Stomach (tissue), 9 donors: ENCODE measurements around the gene MUC7. TPM values are rescaled to one million over a fixed set of nuclear protein-coding genes. Genes with fewer than 3 reads are reported as not detected.

Experiments
- DNase-seq, 2 donors: peaks; one replicate each; pipeline versions ENCODE4 v3.0.0 to v3.0.0-alpha.2; 2013 to 2019
- H3K27ac ChIP-seq, 5 donors: fragments of 200-600 bp in 4 of 5; sonication (generic) in 4 of 5; one replicate each; pipeline ENCODE4 v1.5.1; 2013 to 2019; ENCODE audit warnings: mild to moderate bottlenecking in 1 of 5, moderate library complexity in 1 of 5
- H3K27me3 ChIP-seq, 3 donors: fragments of 200-600 bp; sonication (generic); one replicate each; pipeline ENCODE4 v1.5.1; 2017 to 2019; ENCODE audit warnings: mixed run types in 1 of 3
- H3K36me3 ChIP-seq, 4 donors: fragments of 200-600 bp; sonication (generic); 1 replicate in 3 of 4; 2 replicates in 1 of 4; pipeline ENCODE4 v1.5.1; 2016 to 2019
- H3K4me1 ChIP-seq, 4 donors: fragments of 200-600 bp; sonication (generic); one replicate each; pipeline ENCODE4 v1.5.1; 2016 to 2019
- H3K4me3 ChIP-seq, 4 donors: fragments of 200-600 bp; sonication (generic) in 3 of 4; one replicate each; pipeline ENCODE4 v1.5.1; 2016 to 2019; ENCODE audit warnings: mild to moderate bottlenecking in 1 of 4
- H3K9me3 ChIP-seq, 4 donors: fragments of 200-600 bp; sonication (generic); one replicate each; pipeline ENCODE4 v1.5.1; 2016 to 2019
- EP300 ChIP-seq: sonication (generic); formaldehyde crosslinking; IDR thresholded peaks from one replicate; pipeline ENCODE4 v1.6.1; 2017; ENCODE audit warnings: antibody characterized with exemption
- POLR2A ChIP-seq, 4 donors: fragments of 450-650 bp; IDR thresholded peaks; one replicate each; pipeline ENCODE4 v1.6.1; 2016; ENCODE audit warnings: antibody characterized with exemption in 4 of 4, control low read depth in 2 of 4, mild to moderate bottlenecking in 1 of 4, moderate library complexity in 1 of 4
- POLR2AphosphoS5 ChIP-seq, 3 donors: sonication (generic); formaldehyde crosslinking; IDR thresholded peaks; one replicate each; pipeline ENCODE4 v1.6.1; 2016; ENCODE audit warnings: antibody characterized with exemption in 3 of 3
- WGBS, 5 donors: extraction: QIAGEN DNeasy Blood & Tissue Kit in 3 of 5; methylation state at CpG; one replicate each; pipeline versions ENCODE4 v1.1.5 to v1.1.7; 2013 to 2018; 5-methylcytosine and 5-hydroxymethylcytosine counted together
- intact Hi-C: fragments of 100-400 bp; cut with DNase I; formaldehyde crosslinking; loops from one replicate; pipeline ENCODE4 v1.15.1; 2023; ENCODE audit warnings: low total_unique reads
- polyA plus RNA-seq, 3 donors: library from polyadenylated mRNA; stranded (reverse); fragments of 200-250 nt; gene quantifications; one replicate each; pipeline ENCODE4 v1.2.3, GENCODE V29; 2013
- total RNA-seq, 5 donors: library from RNA; depleted of rRNA; stranded (reverse); fragments of >200 nt; gene quantifications; one replicate each; pipeline versions ENCODE4 v1.1.0 to v1.2.3, GENCODE V29; 2014 to 2016
- TF ChIP-seq, protein P1 (sequence below), 7 experiments: fragments of 450-650 bp in 4 of 7; fragments of 200-600 bp in 3 of 7; sonication (generic) in 3 of 7; IDR thresholded peaks; one replicate each; pipeline ENCODE4 v1.5.1; 2016 to 2019; ENCODE audit warnings: antibody characterized with exemption in 7 of 7, control low read depth in 2 of 7, mild to moderate bottlenecking in 1 of 7
- donor health status: healthy with polysubstance abuse.
- donor health status: Bipolar disorder and iron deficiency.
- donor health status: healthy.

The MUC7 gene
- total and polyA plus RNA-seq, 8 donors = not detected

DNA sequence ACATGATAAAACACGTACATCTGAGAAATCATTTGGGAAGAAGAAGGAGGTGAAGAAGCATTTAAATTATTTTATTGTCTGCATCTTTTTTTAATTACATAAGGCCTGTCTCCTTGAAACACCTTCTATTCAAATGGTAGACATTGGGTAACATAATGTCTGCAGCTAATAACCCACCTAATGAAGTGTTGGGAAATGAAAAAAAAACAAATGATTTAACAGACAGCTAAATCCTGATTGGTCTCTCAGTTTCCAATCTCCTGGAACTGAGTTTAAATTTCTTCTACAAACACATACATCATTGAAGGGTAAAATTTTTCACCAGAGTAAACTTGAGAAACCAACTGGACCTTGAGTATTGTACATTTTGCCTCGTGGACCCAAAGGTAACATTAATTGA, 46.3 kb downstream of the MUC7 start, which contains the start of gene AMTN:
Gene AMTN, plus strand, starts transcription at position 301 of the 400 bp plus-strand sequence. CDS start 209 bp downstream, outside the sequence.
- H3K36me3 ChIP-seq = no peaks in the 10 kb centered on the region
- WGBS, 5 donors = 61 to 74% (median 65%) methylated on average over 2 of the region's 2 CpGs
- intact Hi-C loops = no loop called here

DNA sequence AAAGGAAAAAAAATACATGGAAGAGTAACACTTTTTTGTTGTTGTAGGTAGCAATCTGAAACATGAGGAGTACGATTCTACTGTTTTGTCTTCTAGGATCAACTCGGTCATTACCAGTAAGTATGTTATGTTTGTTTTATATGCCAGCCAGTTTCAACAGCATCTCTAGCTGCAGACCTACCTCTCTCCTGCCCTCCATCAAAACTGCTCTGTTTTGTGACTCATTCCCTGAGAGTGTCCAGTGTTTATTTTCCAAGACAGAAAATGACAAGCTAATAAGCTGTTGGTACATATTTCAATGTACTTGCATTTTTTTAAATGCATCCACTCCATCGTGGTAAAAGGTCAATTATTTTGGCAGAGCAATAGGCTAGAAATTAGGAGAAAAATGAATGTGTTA, 46.7 kb downstream of the MUC7 start:
- WGBS, 5 donors = 28 to 75% (median 72%) methylated on average over 3 of the region's 3 CpGs
- TF ChIP-seq POLR2A (IDR thresholded peaks at IDR 0.05) (no peak), POLR2AphosphoS5 (IDR thresholded peaks at IDR 0.05) (no peak), EP300 (no peak)
- TF ChIP-seq, protein P1, sequence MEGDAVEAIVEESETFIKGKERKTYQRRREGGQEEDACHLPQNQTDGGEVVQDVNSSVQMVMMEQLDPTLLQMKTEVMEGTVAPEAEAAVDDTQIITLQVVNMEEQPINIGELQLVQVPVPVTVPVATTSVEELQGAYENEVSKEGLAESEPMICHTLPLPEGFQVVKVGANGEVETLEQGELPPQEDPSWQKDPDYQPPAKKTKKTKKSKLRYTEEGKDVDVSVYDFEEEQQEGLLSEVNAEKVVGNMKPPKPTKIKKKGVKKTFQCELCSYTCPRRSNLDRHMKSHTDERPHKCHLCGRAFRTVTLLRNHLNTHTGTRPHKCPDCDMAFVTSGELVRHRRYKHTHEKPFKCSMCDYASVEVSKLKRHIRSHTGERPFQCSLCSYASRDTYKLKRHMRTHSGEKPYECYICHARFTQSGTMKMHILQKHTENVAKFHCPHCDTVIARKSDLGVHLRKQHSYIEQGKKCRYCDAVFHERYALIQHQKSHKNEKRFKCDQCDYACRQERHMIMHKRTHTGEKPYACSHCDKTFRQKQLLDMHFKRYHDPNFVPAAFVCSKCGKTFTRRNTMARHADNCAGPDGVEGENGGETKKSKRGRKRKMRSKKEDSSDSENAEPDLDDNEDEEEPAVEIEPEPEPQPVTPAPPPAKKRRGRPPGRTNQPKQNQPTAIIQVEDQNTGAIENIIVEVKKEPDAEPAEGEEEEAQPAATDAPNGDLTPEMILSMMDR (IDR thresholded peaks at IDR 0.05) = no peak
- Histone ChIP-seq H3K27me3 (no peaks in the 10 kb centered on the region), H3K4me3 (no peak overlapping the region), H3K9me3 (no peaks in the 10 kb centered on the region), H3K27ac (no peak overlapping the region), H3K36me3 (no peaks in the 10 kb centered on the region), H3K4me1 (no peaks in the 10 kb centered on the region)
- DNase-seq = no peak
- intact Hi-C loops = no loop called here

More for the DNA sequence above, 46.3 kb downstream of the MUC7 start, which contains the start of gene AMTN:
- no peak for DNase-seq
- no peak within 1 kb of the TSS for H3K27ac ChIP-seq
- H3K4me1 ChIP-seq = no peaks in the 10 kb centered on the region
- no peak within 1 kb of the TSS for H3K4me3 ChIP-seq
- TF ChIP-seq POLR2A (IDR thresholded peaks at IDR 0.05) = no peak
- TF ChIP-seq POLR2AphosphoS5 (IDR thresholded peaks at IDR 0.05) = no peak
- no peak for TF ChIP-seq EP300
- TF ChIP-seq, protein P1 (IDR thresholded peaks at IDR 0.05) = no peak
- H3K9me3 ChIP-seq = no peaks in the 10 kb centered on the region
- no peaks in the 10 kb centered on the region for H3K27me3 ChIP-seq

DNA sequence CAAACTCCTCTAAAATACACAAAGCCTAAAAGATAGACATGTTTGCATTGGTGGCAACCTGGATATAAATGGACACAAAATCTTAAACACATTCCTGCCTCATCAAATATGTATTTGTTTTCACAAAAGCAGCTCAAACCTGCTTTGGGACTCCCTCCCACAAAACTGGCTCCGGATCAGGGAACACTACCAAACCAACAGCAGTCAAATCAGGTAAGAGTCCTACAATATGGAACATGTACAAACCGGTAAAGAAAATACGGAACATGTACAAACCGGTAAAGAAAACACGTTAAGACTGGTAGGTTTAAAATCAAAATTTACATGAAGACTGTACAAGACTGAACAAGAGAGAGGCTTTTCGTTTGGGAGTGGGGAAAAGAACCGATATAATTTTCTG, 50.6 kb downstream of the MUC7 start:
- Histone ChIP-seq H3K9me3 (no peaks in the 10 kb centered on the region), H3K4me1 (no peaks in the 10 kb centered on the region), H3K27ac (peak overlapping the region in 2 of 5 donors; percentile 35), H3K4me3 (no peak overlapping the region), H3K27me3 (no peaks in the 10 kb centered on the region), H3K36me3 (no peaks in the 10 kb centered on the region)
- TF ChIP-seq, protein P1 (IDR thresholded peaks at IDR 0.05) = no peak
- TF ChIP-seq POLR2A (IDR thresholded peaks at IDR 0.05) (no peak), EP300 (no peak), POLR2AphosphoS5 (IDR thresholded peaks at IDR 0.05) (no peak)
- DNase-seq = peak in 1 of 2 donors; percentile 9
- WGBS, 5 donors = 47 to 78% (median 60%) methylated on average over 7 of the region's 7 CpGs
- intact Hi-C loops = no loop called here

DNA sequence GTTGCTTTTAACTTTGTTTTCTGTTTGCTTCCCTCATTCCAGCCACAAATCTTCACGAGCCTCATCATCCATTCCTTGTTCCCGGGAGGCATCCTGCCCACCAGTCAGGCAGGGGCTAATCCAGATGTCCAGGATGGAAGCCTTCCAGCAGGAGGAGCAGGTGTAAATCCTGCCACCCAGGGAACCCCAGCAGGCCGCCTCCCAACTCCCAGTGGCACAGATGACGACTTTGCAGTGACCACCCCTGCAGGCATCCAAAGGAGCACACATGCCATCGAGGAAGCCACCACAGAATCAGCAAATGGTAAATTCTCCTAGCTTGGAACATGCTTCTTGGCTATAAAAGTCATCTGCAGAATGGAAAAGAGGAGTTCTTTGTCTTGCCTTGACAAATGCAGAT, 59.0 kb downstream of the MUC7 start:
- DNase-seq = no peak
- H3K27me3 ChIP-seq = no peaks in the 10 kb centered on the region
- H3K9me3 ChIP-seq = no peaks in the 10 kb centered on the region
- no peaks in the 10 kb centered on the region for H3K36me3 ChIP-seq
- TF ChIP-seq POLR2A (IDR thresholded peaks at IDR 0.05) = no peak
- TF ChIP-seq EP300 = no peak
- TF ChIP-seq, protein P1 (IDR thresholded peaks at IDR 0.05) = no peak
- no peak for TF ChIP-seq POLR2AphosphoS5 (IDR thresholded peaks at IDR 0.05)
- H3K4me1 ChIP-seq = no peaks in the 10 kb centered on the region
- H3K4me3 ChIP-seq = no peak overlapping the region
- no peak overlapping the region for H3K27ac ChIP-seq
- intact Hi-C loops = no loop called here
- 63 to 77% (median 73%) methylated on average over 2 to 5 of the region's 5 CpGs for WGBS, 5 donors
